Measurements from ENCODE around the gene BHMT. TPM values are rescaled to one million over a fixed set of nuclear protein-coding genes. Genes with fewer than 3 reads are reported as not detected.
"Not testable (repeated sequence)": the region's sequence is repeated elsewhere in the genome, so short reads cannot be mapped to it uniquely, and the experiment has no call there.

BHMT gene
- total and polyA plus RNA-seq, 5 donors: 0.07 to 0.44 (median 0.21) TPM; not detected in 1

DNA sequence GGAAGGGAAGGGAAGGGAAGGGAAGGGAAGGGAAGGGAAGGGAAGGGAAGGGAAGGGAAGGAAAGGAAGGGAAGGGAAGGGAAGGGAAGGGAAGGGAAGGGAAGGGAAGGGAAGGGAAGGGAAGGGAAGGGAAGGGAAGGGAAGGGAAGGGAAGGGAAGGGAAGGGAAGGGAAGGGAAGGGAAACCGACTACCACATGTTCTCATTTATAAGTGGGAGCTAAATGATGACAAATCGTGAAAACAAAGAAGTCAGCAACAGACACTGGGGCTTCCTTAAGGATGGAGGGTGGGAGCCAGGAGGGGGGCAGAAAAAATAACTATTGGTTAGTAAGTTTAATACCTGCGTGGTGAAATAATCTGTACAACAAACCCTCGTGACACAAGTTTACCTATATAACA is 68.8 kb downstream of the BHMT start:
- H3K4me3 ChIP-seq (ENCODE audit: low read length); H3K4me1 ChIP-seq (ENCODE audit: control insufficient read depth, insufficient read depth, low read length); DNase-seq; H3K27me3 ChIP-seq (ENCODE audit: control insufficient read depth, insufficient read depth); H3K9me3 ChIP-seq (ENCODE audit: control insufficient read depth, low read length); H3K27ac ChIP-seq (ENCODE audit: low read length); ATAC-seq; intact Hi-C loops (cut with DNase I): not testable (repeated sequence)
- 93% methylated on average over 4 of the region's 4 CpGs for WGBS

DNA sequence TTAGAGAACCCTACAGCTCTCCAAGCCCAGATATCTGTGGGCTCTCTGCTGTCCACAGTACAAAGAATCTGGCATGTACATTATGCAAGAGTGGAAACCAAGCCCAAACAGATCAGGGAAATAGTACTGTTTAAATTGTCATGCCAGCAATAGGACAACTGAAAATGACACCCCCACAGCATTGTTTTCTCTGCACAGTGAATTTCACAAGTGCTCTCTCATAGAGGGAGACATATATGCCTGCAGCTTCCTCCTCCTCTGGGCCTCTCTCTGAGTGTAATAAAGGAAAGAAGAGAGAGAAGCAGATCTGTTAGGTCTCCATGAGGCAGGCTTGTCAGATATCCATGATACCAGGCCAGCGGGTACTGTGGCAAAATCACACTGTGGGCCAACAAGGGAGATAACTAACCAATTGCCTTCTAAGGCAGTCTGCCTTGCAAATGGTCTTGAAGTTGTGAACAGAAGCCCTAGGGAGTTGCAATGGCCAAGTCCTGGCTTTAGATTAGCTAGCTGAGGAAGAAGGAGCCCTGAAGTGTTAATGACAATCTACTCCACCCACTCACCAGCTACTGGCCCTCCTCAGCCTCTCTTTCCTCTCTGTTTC is 69.9 kb downstream of the BHMT start:
- Histone ChIP-seq H3K4me1 (ENCODE audit: control insufficient read depth, insufficient read depth, low read length) (peaks cover 5% of the 10 kb centered on the region), H3K9me3 (ENCODE audit: control insufficient read depth, low read length) (no peaks in the 10 kb centered on the region), H3K4me3 (ENCODE audit: low read length) (no peak overlapping the region), H3K27me3 (ENCODE audit: control insufficient read depth, insufficient read depth) (no peaks in the 10 kb centered on the region), H3K27ac (ENCODE audit: low read length) (peak overlapping the region; percentile 37)
- peak; percentile 26 to 68 for ATAC-seq
- DNase-seq: no peak
- intact Hi-C loops (cut with DNase I): no loop called here
- 43% methylated on average over 1 of the region's 1 CpG for WGBS

Other genes with a start within 250 kb of the BHMT start
- gene ARSB, start 126.5 kb upstream of the BHMT start, total RNA-seq: 10 to 100 TPM; 11.0 to 14.1 (median 13.7) TPM
- gene ARSB, start 126.5 kb upstream of the BHMT start, polyA plus RNA-seq: 4.8 TPM
- 1 to 10 TPM; 4.3 to 7.0 (median 5.0) TPM for gene DMGDH, start 42.1 kb upstream of the BHMT start, total RNA-seq
- 1.9 TPM for gene DMGDH, start 42.1 kb upstream of the BHMT start, polyA plus RNA-seq
- gene BHMT2, start 42.0 kb upstream of the BHMT start, total RNA-seq: 10 to 100 TPM; 16.4 to 40.3 (median 20.0) TPM
- 21.8 TPM for gene BHMT2, start 42.0 kb upstream of the BHMT start, polyA plus RNA-seq
- 10 to 100 TPM; 10.3 to 14.5 (median 11.6) TPM for gene JMY, start 124.3 kb downstream of the BHMT start, total RNA-seq
- gene JMY, start 124.3 kb downstream of the BHMT start, polyA plus RNA-seq: 4.1 TPM